ENCODE data around the gene SETD2. TPM values are rescaled to one million over a fixed set of nuclear protein-coding genes. Genes with fewer than 3 reads are reported as not detected.

The SETD2 gene
- total and polyA plus RNA-seq, 2 donors (not counting 1 experiment from before 2014, with no cell fraction given), result 22.6 to 91.4 TPM

GRCh38 chr3:47158208-47158607, 5.7 kb downstream of the SETD2 start:
- no peaks in the 10 kb centered on the region for H3K27me3 ChIP-seq (replicated peaks in 1 of 4; ENCODE audit: control extremely low read depth in 1 of 4, control insufficient read depth in 3 of 4, insufficient read depth in 4 of 4, low read length in 3 of 4)
- no peak overlapping the region for H3K9ac ChIP-seq (ENCODE audit: low read length)
- no peaks in the 10 kb centered on the region for H3K9me3 ChIP-seq (ENCODE audit: control extremely low read depth in 1 of 3, control insufficient read depth in 2 of 3, insufficient read depth in 1 of 3, low read length in 2 of 3)
- no peaks in the 10 kb centered on the region for H3K36me3 ChIP-seq (replicated peaks in 1 of 2; ENCODE audit: control extremely low read depth in 1 of 2, control insufficient read depth in 1 of 2, extremely low read depth in 1 of 2, insufficient read depth in 2 of 2, low read length in 1 of 2)
- no peak overlapping the region for H2AFZ ChIP-seq (ENCODE audit: insufficient read depth, low read depth, low read length, poor library complexity, severe bottlenecking)
- H3K4me1 ChIP-seq (ENCODE audit: control insufficient read depth in 2 of 2, insufficient read depth in 2 of 2, low read length in 2 of 2), result peaks cover 61 to 68% of the 10 kb centered on the region in 2 donors
- TF ChIP-seq, protein P1, sequence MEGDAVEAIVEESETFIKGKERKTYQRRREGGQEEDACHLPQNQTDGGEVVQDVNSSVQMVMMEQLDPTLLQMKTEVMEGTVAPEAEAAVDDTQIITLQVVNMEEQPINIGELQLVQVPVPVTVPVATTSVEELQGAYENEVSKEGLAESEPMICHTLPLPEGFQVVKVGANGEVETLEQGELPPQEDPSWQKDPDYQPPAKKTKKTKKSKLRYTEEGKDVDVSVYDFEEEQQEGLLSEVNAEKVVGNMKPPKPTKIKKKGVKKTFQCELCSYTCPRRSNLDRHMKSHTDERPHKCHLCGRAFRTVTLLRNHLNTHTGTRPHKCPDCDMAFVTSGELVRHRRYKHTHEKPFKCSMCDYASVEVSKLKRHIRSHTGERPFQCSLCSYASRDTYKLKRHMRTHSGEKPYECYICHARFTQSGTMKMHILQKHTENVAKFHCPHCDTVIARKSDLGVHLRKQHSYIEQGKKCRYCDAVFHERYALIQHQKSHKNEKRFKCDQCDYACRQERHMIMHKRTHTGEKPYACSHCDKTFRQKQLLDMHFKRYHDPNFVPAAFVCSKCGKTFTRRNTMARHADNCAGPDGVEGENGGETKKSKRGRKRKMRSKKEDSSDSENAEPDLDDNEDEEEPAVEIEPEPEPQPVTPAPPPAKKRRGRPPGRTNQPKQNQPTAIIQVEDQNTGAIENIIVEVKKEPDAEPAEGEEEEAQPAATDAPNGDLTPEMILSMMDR (IDR thresholded peaks at IDR 0.05), result no peak
- no peak for TF ChIP-seq EZH2 (IDR thresholded peaks at IDR 0.05; ENCODE audit: borderline replicate concordance, insufficient read depth, low read depth, low read length, poor library complexity, severe bottlenecking)
- intact Hi-C loops (cut with micrococcal nuclease), result no loop called here
- H3K4me3 ChIP-seq (ENCODE audit: control extremely low read depth in 1 of 5, extremely low read depth in 1 of 5, insufficient read depth in 1 of 5, low read depth in 2 of 5, low read length in 4 of 5), result no peak overlapping the region
- peak overlapping the region in 1 of 2 donors; percentile 34 for H3K27ac ChIP-seq (ENCODE audit: low read length in 2 of 2)
- ATAC-seq (ENCODE audit: low read depth) (no peak), DNase-seq (no peak)
- Mint-ChIP-seq H3K27me3 (no peaks in the 10 kb centered on the region), H3K9me3 (ENCODE audit: insufficient read depth) (no peaks in the 10 kb centered on the region), H3K4me1 (peaks cover 75% of the 10 kb centered on the region), H3K27ac (no peak overlapping the region), H3K4me3 (peak overlapping the region; percentile 12)
- CTCF ChIA-PET, result interaction anchor here (0.7 kb wide), 1 partner anchor 1541 kb away, joined by 3 read pairs; no protein-coding TSS in a partner anchor
- peaks cover 100% of the 10 kb centered on the region for H3K79me2 ChIP-seq (ENCODE audit: control insufficient read depth, insufficient read depth, low read length)
- H4K20me1 ChIP-seq (ENCODE audit: control insufficient read depth, insufficient read depth, low read length, poor library complexity, severe bottlenecking), result peaks cover 84% of the 10 kb centered on the region
- POLR2A ChIA-PET, result no interaction called here
- H3K4me2 ChIP-seq (replicated peaks; ENCODE audit: low read depth, low read length, poor library complexity, severe bottlenecking), result peak overlapping the region; percentile 46

DNA sequence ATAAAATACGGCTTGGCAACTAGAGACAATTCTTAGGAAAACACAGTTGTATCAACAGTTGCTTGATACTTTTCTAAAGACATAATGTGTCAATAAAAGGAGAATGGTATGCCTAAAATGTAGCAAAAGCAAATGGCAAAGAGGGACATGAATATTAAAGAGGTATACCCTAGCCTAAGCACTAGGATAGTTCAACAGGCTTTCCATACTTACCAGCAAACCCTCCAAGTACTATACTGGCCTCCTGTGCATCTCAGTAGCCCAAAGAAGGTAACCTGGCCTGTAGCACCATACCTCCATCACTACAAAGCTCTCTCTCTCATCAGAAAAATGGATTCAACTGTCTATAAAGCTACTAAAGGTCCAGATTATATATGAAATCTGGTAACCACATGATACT, 7.5 kb downstream of the SETD2 start:
- no peaks in the 10 kb centered on the region for H3K36me3 ChIP-seq (replicated peaks in 1 of 2; ENCODE audit: control extremely low read depth in 1 of 2, control insufficient read depth in 1 of 2, extremely low read depth in 1 of 2, insufficient read depth in 2 of 2, low read length in 1 of 2)
- Mint-ChIP-seq H3K27me3 (no peaks in the 10 kb centered on the region), H3K4me1 (peaks cover 78% of the 10 kb centered on the region), H3K27ac (no peak overlapping the region), H3K4me3 (no peak overlapping the region), H3K9me3 (ENCODE audit: insufficient read depth) (no peaks in the 10 kb centered on the region)
- WGBS (ENCODE audit: insufficient coverage), result no CpG with 5 or more reads among the region's 1 CpG
- ChIA-PET POLR2A (interaction anchor here (0.5 to 0.6 kb wide), 2 partner anchors 8 to 27 kb away, joined by 4 to 6 read pairs; partner anchors contain the start of gene SETD2), CTCF (no interaction called here)
- DNase-seq, result no peak
- no peak overlapping the region for H3K27ac ChIP-seq (ENCODE audit: low read length in 2 of 2)
- H3K4me1 ChIP-seq (ENCODE audit: control insufficient read depth in 2 of 2, insufficient read depth in 2 of 2, low read length in 2 of 2), result peaks cover 51 to 60% of the 10 kb centered on the region in 2 donors
- H3K4me2 ChIP-seq (replicated peaks; ENCODE audit: low read depth, low read length, poor library complexity, severe bottlenecking), result peak overlapping the region; percentile 6
- no peak overlapping the region for H2AFZ ChIP-seq (ENCODE audit: insufficient read depth, low read depth, low read length, poor library complexity, severe bottlenecking)
- H3K27me3 ChIP-seq (replicated peaks in 1 of 4; ENCODE audit: control extremely low read depth in 1 of 4, control insufficient read depth in 3 of 4, insufficient read depth in 4 of 4, low read length in 3 of 4), result no peaks in the 10 kb centered on the region
- ATAC-seq (ENCODE audit: low read depth), result no peak
- H3K9ac ChIP-seq (ENCODE audit: low read length), result no peak overlapping the region
- intact Hi-C loops (cut with micrococcal nuclease), result no loop called here
- no peak for TF ChIP-seq EZH2 (IDR thresholded peaks at IDR 0.05; ENCODE audit: borderline replicate concordance, insufficient read depth, low read depth, low read length, poor library complexity, severe bottlenecking)
- TF ChIP-seq, protein P1 (IDR thresholded peaks at IDR 0.05), result no peak
- no peak overlapping the region for H3K4me3 ChIP-seq (ENCODE audit: control extremely low read depth in 1 of 5, extremely low read depth in 1 of 5, insufficient read depth in 1 of 5, low read depth in 2 of 5, low read length in 4 of 5)
- no peaks in the 10 kb centered on the region for H3K9me3 ChIP-seq (ENCODE audit: control extremely low read depth in 1 of 3, control insufficient read depth in 2 of 3, insufficient read depth in 1 of 3, low read length in 2 of 3)
- H4K20me1 ChIP-seq (ENCODE audit: control insufficient read depth, insufficient read depth, low read length, poor library complexity, severe bottlenecking), result peaks cover 98% of the 10 kb centered on the region
- H3K79me2 ChIP-seq (ENCODE audit: control insufficient read depth, insufficient read depth, low read length), result peaks cover 100% of the 10 kb centered on the region

Measured in B cell (primary cell).